SU-DHL-6 (cell line): ENCODE results near the gene FLACC1.

Experiments
- H2AFZ ChIP-seq: fragments of 200-600 bp; sonication (generic); 2 replicates; pipeline ENCODE4 v1.6.1; 2014; ENCODE audit warnings: low read depth, mild to moderate bottlenecking, moderate library complexity, mixed read lengths, antibody characterized with exemption, low read length; ENCODE audit not compliant: severe bottlenecking
- H3F3A ChIP-seq: fragments of 200-600 bp; shearing (Covaris generic); 2 replicates; pipeline ENCODE4 v1.6.0; 2016; ENCODE audit warnings: antibody characterized with exemption, mild to moderate bottlenecking; ENCODE audit not compliant: insufficient read depth
- H3K27ac ChIP-seq: fragments of 200-600 bp; sonication (generic); 2 replicates; pipeline ENCODE4 v1.5.1; 2016; ENCODE audit warnings: low read depth, mild to moderate bottlenecking, low read length, moderate library complexity, mixed read lengths
- H3K27me3 ChIP-seq: fragments of 200-600 bp; sonication (generic), shearing (Covaris generic); 2 replicates; pipeline ENCODE4 v1.6.0; 2014; ENCODE audit warnings: mild to moderate bottlenecking, low read length
- H3K36me3 ChIP-seq: fragments of 200-600 bp; sonication (generic); 2 replicates; pipeline ENCODE4 v1.6.1; 2014; ENCODE audit warnings: mild to moderate bottlenecking, low read length, mixed read lengths
- H3K4me2 ChIP-seq: fragments of 300-600, 200-600 bp; shearing (Covaris generic), sonication (generic); 2 replicates; pipeline ENCODE4 v1.6.0; 2014; ENCODE audit warnings: low read length, low read depth, mild to moderate bottlenecking; ENCODE audit not compliant: poor library complexity, severe bottlenecking
- H3K4me3 ChIP-seq: fragments of 200-600 bp; sonication (generic); 2 replicates; pipeline ENCODE4 v1.5.1; 2014; ENCODE audit warnings: antibody characterized with exemption, low read length, mild to moderate bottlenecking, mixed read lengths; ENCODE audit not compliant: insufficient read depth, poor library complexity, severe bottlenecking
- H3K79me2 ChIP-seq: fragments of 200-600 bp; sonication (generic); 2 replicates; pipeline ENCODE4 v1.6.1; 2014; ENCODE audit warnings: mild to moderate bottlenecking, low read length, moderate library complexity; ENCODE audit not compliant: insufficient read depth
- H3K9ac ChIP-seq: fragments of 200-600 bp; sonication (generic); 2 replicates; pipeline ENCODE4 v1.7.0; 2014; ENCODE audit warnings: mild to moderate bottlenecking, low read length
- H3K9me2 ChIP-seq: fragments of 200-600 bp; sonication (generic); replicated peaks from 2 replicates; pipeline ENCODE4 v1.6.1; 2014; ENCODE audit warnings: low read length; ENCODE audit not compliant: insufficient read depth
- H3K9me3 ChIP-seq: fragments of 200-600 bp; sonication (generic); 2 replicates; pipeline ENCODE4 v1.6.1; 2014; ENCODE audit warnings: low read length, mixed read lengths; ENCODE audit not compliant: insufficient read depth
- H4K20me1 ChIP-seq: fragments of 200-600 bp; sonication (generic); 2 replicates; pipeline ENCODE4 v1.6.1; 2014; ENCODE audit warnings: low read depth, mild to moderate bottlenecking, antibody characterized with exemption, low read length, moderate library complexity, mixed read lengths
- CTCF ChIP-seq: fragments of 200-600 bp; sonication (generic); IDR thresholded peaks from one replicate; pipeline ENCODE4 v1.5.1; 2017; ENCODE audit warnings: antibody characterized with exemption, mild to moderate bottlenecking, low read length, moderate library complexity; ENCODE audit not compliant: insufficient read depth, poor library complexity, severe bottlenecking
- EZH2phosphoT487 ChIP-seq: fragments of 200-600 bp; sonication (generic), shearing (Covaris generic); conservative IDR thresholded peaks from 2 replicates; pipeline ENCODE4 v1.6.1; 2018; ENCODE audit warnings: mild to moderate bottlenecking, antibody characterized with exemption, low read length, moderate library complexity, mixed read lengths

FLACC1 gene

GRCh38 chr2:201403880-201404279 is 46.7 kb upstream of the FLACC1 start:
- H3K27me3 ChIP-seq = no peaks in the 10 kb centered on the region
- no peak overlapping the region for H3K4me2 ChIP-seq

GRCh38 chr2:201402651-201403562 is 45.8 kb upstream of the FLACC1 start:
- H3K27ac ChIP-seq = no peak overlapping the region
- TF ChIP-seq EZH2phosphoT487 (no peak), CTCF (no peak)

More at GRCh38 chr2:201403880-201404279, 46.7 kb upstream of the FLACC1 start:
- Histone ChIP-seq H3K79me2 (no peaks in the 10 kb centered on the region), H3K27ac (no peak overlapping the region), H3K36me3 (no peaks in the 10 kb centered on the region), H3K4me3 (no peak overlapping the region), H3K9me2 (no peaks in the 10 kb centered on the region), H3K9me3 (no peaks in the 10 kb centered on the region), H3F3A (no peaks in the 10 kb centered on the region), H4K20me1 (no peaks in the 10 kb centered on the region), H3K9ac (no peak overlapping the region), H2AFZ (no peak overlapping the region)
- TF ChIP-seq CTCF (no peak), EZH2phosphoT487 (no peak)

GRCh38 chr2:201401815-201402214 is 44.7 kb upstream of the FLACC1 start:
- no peak overlapping the region for H2AFZ ChIP-seq
- no peaks in the 10 kb centered on the region for H4K20me1 ChIP-seq
- H3K79me2 ChIP-seq = no peaks in the 10 kb centered on the region
- no peak overlapping the region for H3K9ac ChIP-seq
- no peaks in the 10 kb centered on the region for H3F3A ChIP-seq
- H3K9me2 ChIP-seq = no peaks in the 10 kb centered on the region
- no peak overlapping the region for H3K4me2 ChIP-seq
- no peaks in the 10 kb centered on the region for H3K36me3 ChIP-seq
- no peak overlapping the region for H3K27ac ChIP-seq
- H3K4me3 ChIP-seq = no peak overlapping the region
- no peaks in the 10 kb centered on the region for H3K9me3 ChIP-seq
- TF ChIP-seq EZH2phosphoT487 = no peak
- no peak for TF ChIP-seq CTCF
- no peaks in the 10 kb centered on the region for H3K27me3 ChIP-seq

More at GRCh38 chr2:201402651-201403562, 45.8 kb upstream of the FLACC1 start:
- Histone ChIP-seq H3K4me2 (no peak overlapping the region), H3K4me3 (no peak overlapping the region), H2AFZ (no peak overlapping the region), H3K36me3 (no peaks in the 10 kb centered on the region), H3K9ac (no peak overlapping the region), H4K20me1 (no peaks in the 10 kb centered on the region), H3K27me3 (no peaks in the 10 kb centered on the region), H3F3A (no peaks in the 10 kb centered on the region), H3K9me3 (no peaks in the 10 kb centered on the region), H3K79me2 (no peaks in the 10 kb centered on the region), H3K9me2 (no peaks in the 10 kb centered on the region)
